ENCODE results near the gene SMYD1. TPM values are rescaled to one million over a fixed set of nuclear protein-coding genes. Genes with fewer than 3 reads are reported as not detected.

Gene SMYD1
- total RNA-seq, 2 experiments from 2014 or later = not detected

- CTCF ChIA-PET = no interaction called here
- Mint-ChIP-seq H3K27ac (no peak overlapping the region), H3K9me3 (ENCODE audit: low read depth) (no peaks in the 10 kb centered on the region), H3K4me3 (no peak overlapping the region), H3K4me1 (no peaks in the 10 kb centered on the region), H3K36me3 (no peaks in the 10 kb centered on the region), H3K27me3 (peaks cover 9% of the 10 kb centered on the region)
- no peak for DNase-seq
- no peak for ATAC-seq
Measured at GRCh38 chr2:88099798-88100488, 32.3 kb downstream of the SMYD1 start.

GRCh38 chr2:88100489-88100858, 32.8 kb downstream of the SMYD1 start:
- Mint-ChIP-seq H3K36me3 (no peaks in the 10 kb centered on the region), H3K27me3 (peaks cover 7% of the 10 kb centered on the region), H3K9me3 (ENCODE audit: low read depth) (no peaks in the 10 kb centered on the region), H3K27ac (no peak overlapping the region), H3K4me3 (no peak overlapping the region), H3K4me1 (no peaks in the 10 kb centered on the region)
- CTCF ChIA-PET = no interaction called here
- ATAC-seq (no peak), DNase-seq (no peak)

- Mint-ChIP-seq H3K9me3 (ENCODE audit: low read depth) (no peaks in the 10 kb centered on the region), H3K27me3 (peaks cover 2% of the 10 kb centered on the region), H3K4me3 (no peak overlapping the region), H3K36me3 (no peaks in the 10 kb centered on the region), H3K27ac (no peak overlapping the region), H3K4me1 (no peaks in the 10 kb centered on the region)
- CTCF ChIA-PET = no interaction called here
- no peak for DNase-seq
- ATAC-seq = no peak
Measured at GRCh38 chr2:88108796-88109195, 41.2 kb downstream of the SMYD1 start.

- ATAC-seq (no peak), DNase-seq (no peak)
- Mint-ChIP-seq H3K9me3 (ENCODE audit: low read depth) (no peaks in the 10 kb centered on the region), H3K36me3 (no peaks in the 10 kb centered on the region), H3K27me3 (no peaks in the 10 kb centered on the region), H3K4me1 (no peaks in the 10 kb centered on the region), H3K4me3 (no peak overlapping the region), H3K27ac (no peak overlapping the region)
- CTCF ChIA-PET = no interaction called here
Measured at GRCh38 chr2:88110830-88111229, 43.2 kb downstream of the SMYD1 start.

GRCh38 chr2:88113069-88113468, 45.4 kb downstream of the SMYD1 start:
- CTCF ChIA-PET = no interaction called here
- no peaks in the 10 kb centered on the region for H3K9me3 Mint-ChIP-seq (ENCODE audit: low read depth)

GRCh38 chr2:88114889-88115288, 47.3 kb downstream of the SMYD1 start:
- no peaks in the 10 kb centered on the region for H3K4me1 Mint-ChIP-seq
- CTCF ChIA-PET = no interaction called here
- no peak for ATAC-seq
- no peaks in the 10 kb centered on the region for H3K9me3 Mint-ChIP-seq (ENCODE audit: low read depth)
- no peak for DNase-seq
- no peak overlapping the region for H3K27ac Mint-ChIP-seq
- H3K4me3 Mint-ChIP-seq = no peak overlapping the region
- H3K27me3 Mint-ChIP-seq = peaks cover 2% of the 10 kb centered on the region
- H3K36me3 Mint-ChIP-seq = no peaks in the 10 kb centered on the region

More at GRCh38 chr2:88113069-88113468, 45.4 kb downstream of the SMYD1 start:
- Mint-ChIP-seq H3K27ac (no peak overlapping the region), H3K4me3 (no peak overlapping the region), H3K36me3 (no peaks in the 10 kb centered on the region), H3K4me1 (no peaks in the 10 kb centered on the region), H3K27me3 (no peaks in the 10 kb centered on the region)
- DNase-seq (no peak), ATAC-seq (no peak)

GRCh38 chr2:88115825-88116518, 48.3 kb downstream of the SMYD1 start:
- DNase-seq (no peak), ATAC-seq (no peak)
- H3K4me3 Mint-ChIP-seq = no peak overlapping the region
- CTCF ChIA-PET = no interaction called here
- H3K27me3 Mint-ChIP-seq = peaks cover 2% of the 10 kb centered on the region
- no peaks in the 10 kb centered on the region for H3K36me3 Mint-ChIP-seq
- H3K27ac Mint-ChIP-seq = no peak overlapping the region
- no peaks in the 10 kb centered on the region for H3K9me3 Mint-ChIP-seq (ENCODE audit: low read depth)
- H3K4me1 Mint-ChIP-seq = no peaks in the 10 kb centered on the region

- H3K9me3 Mint-ChIP-seq (ENCODE audit: low read depth) = no peaks in the 10 kb centered on the region
Measured at GRCh38 chr2:88116669-88117432, 49.2 kb downstream of the SMYD1 start.

GRCh38 chr2:88117973-88118372, 50.3 kb downstream of the SMYD1 start:
- no peaks in the 10 kb centered on the region for H3K9me3 Mint-ChIP-seq (ENCODE audit: low read depth)
- CTCF ChIA-PET = no interaction called here
- no peak for DNase-seq
- H3K4me1 Mint-ChIP-seq = no peaks in the 10 kb centered on the region
- H3K36me3 Mint-ChIP-seq = no peaks in the 10 kb centered on the region
- H3K27me3 Mint-ChIP-seq = peaks cover 5% of the 10 kb centered on the region
- no peak overlapping the region for H3K4me3 Mint-ChIP-seq
- no peak overlapping the region for H3K27ac Mint-ChIP-seq
- no peak for ATAC-seq

More at GRCh38 chr2:88116669-88117432, 49.2 kb downstream of the SMYD1 start:
- Mint-ChIP-seq H3K4me1 (no peaks in the 10 kb centered on the region), H3K27me3 (peaks cover 5% of the 10 kb centered on the region), H3K36me3 (no peaks in the 10 kb centered on the region), H3K27ac (no peak overlapping the region), H3K4me3 (no peak overlapping the region)
- ATAC-seq (no peak), DNase-seq (no peak)
- CTCF ChIA-PET = no interaction called here

GRCh38 chr2:88121678-88122077, 54.1 kb downstream of the SMYD1 start:
- Mint-ChIP-seq H3K36me3 (no peaks in the 10 kb centered on the region), H3K4me3 (no peak overlapping the region), H3K4me1 (no peaks in the 10 kb centered on the region), H3K9me3 (ENCODE audit: low read depth) (no peaks in the 10 kb centered on the region), H3K27me3 (peaks cover 7% of the 10 kb centered on the region), H3K27ac (no peak overlapping the region)
- CTCF ChIA-PET = no interaction called here
- ATAC-seq (no peak), DNase-seq (no peak)

GRCh38 chr2:88122141-88122884, 54.7 kb downstream of the SMYD1 start:
- Mint-ChIP-seq H3K36me3 (no peaks in the 10 kb centered on the region), H3K4me3 (no peak overlapping the region), H3K27ac (no peak overlapping the region), H3K27me3 (peaks cover 7% of the 10 kb centered on the region), H3K4me1 (no peaks in the 10 kb centered on the region), H3K9me3 (ENCODE audit: low read depth) (no peaks in the 10 kb centered on the region)
- ATAC-seq = no peak
- CTCF ChIA-PET = no interaction called here
- no peak for DNase-seq

GRCh38 chr2:88123164-88123974, 55.7 kb downstream of the SMYD1 start:
- peaks cover 7% of the 10 kb centered on the region for H3K27me3 Mint-ChIP-seq
- CTCF ChIA-PET = no interaction called here
- no peaks in the 10 kb centered on the region for H3K9me3 Mint-ChIP-seq (ENCODE audit: low read depth)
- no peaks in the 10 kb centered on the region for H3K4me1 Mint-ChIP-seq
- no peak overlapping the region for H3K27ac Mint-ChIP-seq
- ATAC-seq (no peak), DNase-seq (no peak)
- no peaks in the 10 kb centered on the region for H3K36me3 Mint-ChIP-seq
- no peak overlapping the region for H3K4me3 Mint-ChIP-seq

Data from activated CD8-positive, alpha-beta memory T cell treated with anti-CD3 and anti-CD28 coated beads, Interleukin-2, amount 10 ng/mL, durations not matched to agents 7 days and 5 days (primary cell).